K562 (cell line): ENCODE measurements around the gene TEAD3. TPM values are rescaled to one million over a fixed set of nuclear protein-coding genes. Genes with fewer than 3 reads are reported as not detected.

Experiments used
- ADNP ChIP-seq: fragments of 200-800 bp; sonication (Bioruptor generic); IDR thresholded peaks from 2 replicates; pipeline ENCODE4 v1.6.1; 2016; ENCODE audit warnings: missing genetic modification characterization, missing compliant biosample characterization
- ARID1B ChIP-seq: fragments of 450-650 bp; IDR thresholded peaks from 2 replicates; pipeline ENCODE4 v1.6.1; 2016; ENCODE audit warnings: antibody characterized with exemption, mild to moderate bottlenecking, inconsistent platforms
- ASH1L ChIP-seq: fragments of 450-650 bp; IDR thresholded peaks from 2 replicates; pipeline ENCODE4 v1.6.1; 2018; ENCODE audit warnings: borderline replicate concordance, mild to moderate bottlenecking, low read depth; ENCODE audit not compliant: partially characterized antibody
- KDM2B ChIP-seq: fragments of 250-450 bp; sonication (Bioruptor Pico); IDR thresholded peaks from 2 replicates; pipeline ENCODE4 v1.8.0; 2021; ENCODE audit warnings: mild to moderate bottlenecking, moderate library complexity
- KLF10 ChIP-seq: fragments of 250-450 bp; sonication (Bioruptor Pico); IDR thresholded peaks from 2 replicates; pipeline ENCODE4 v1.6.1; 2021; ENCODE audit warnings: matching md5 sums
- PRMT5 ChIP-seq: sonication (generic); formaldehyde crosslinking; IDR thresholded peaks from 2 replicates; pipeline ENCODE4 v1.5.0; 2020; ENCODE audit warnings: missing genetic modification reagents
- RFX5 ChIP-seq: IDR thresholded peaks from 2 replicates; pipeline ENCODE4 v1.6.1; 2011; ENCODE audit warnings: low read depth, mild to moderate bottlenecking, improper control_type of control experiment, low read length
- RUNX1 ChIP-seq: sonication (generic); IDR thresholded peaks from 2 replicates; pipeline ENCODE4 v1.6.1; 2016; ENCODE audit warnings: antibody characterized with exemption, low read depth
- SMAD1 ChIP-seq: fragments of 150-350 bp; IDR thresholded peaks from 2 replicates; pipeline ENCODE4 v1.6.1; 2014; ENCODE audit warnings: low read length, low read depth; ENCODE audit not compliant: partially characterized antibody
- ZBTB17 ChIP-seq: fragments of 450-650 bp; formaldehyde crosslinking; IDR thresholded peaks from 2 replicates; pipeline ENCODE4 v1.4.0; 2020; ENCODE audit warnings: mild to moderate bottlenecking
- ZC3H11A ChIP-seq: IDR thresholded peaks from 2 replicates; pipeline ENCODE4 v1.6.1; 2012; ENCODE audit warnings: low read depth, low read length, improper control_type of control experiment
- ZNF830 ChIP-seq: fragments of 250-450 bp; sonication (Bioruptor Pico); IDR thresholded peaks from 2 replicates; pipeline ENCODE4 v1.5.0; 2021; ENCODE audit warnings: mild to moderate bottlenecking
- polyA plus RNA-seq, 8 experiments: library from polyadenylated mRNA; depleted of rRNA in 4 of 8; stranded (reverse) in 5 of 8; unstranded in 3 of 8; fragments of >200 nt; fragmentation: Nextera tagmentation in 2 of 8; fragmentation: Illumina TruSeq in 1 of 8; extraction: Ambion mirVana in 2 of 8; extraction: Trizol in 1 of 8; gene quantifications; 2 replicates each; pipeline versions ENCODE4 v1.2.1 to v1.2.3, GENCODE V29; 2011 to 2014; ENCODE audit warnings: inconsistent platforms in 1 of 8, missing spikeins in 1 of 8
- total RNA-seq, 7 experiments: library from RNA; depleted of rRNA in 6 of 7; stranded (reverse); fragments of >200 nt in 6 of 7; fragmentation: Illumina TruSeq in 2 of 7; extraction: Trizol in 2 of 7; gene quantifications; 2 replicates each; pipeline versions ENCODE4 v1.2.1 to v1.2.3, GENCODE V29; 2011 to 2021; ENCODE audit warnings: low replicate concordance in 1 of 7
- TF ChIP-seq, protein P1 (sequence below): IDR thresholded peaks from 2 replicates; pipeline ENCODE4 v1.6.1; 2011; ENCODE audit warnings: borderline replicate concordance, low read depth, mild to moderate bottlenecking, moderate library complexity, low read length; ENCODE audit not compliant: insufficient read depth, poor library complexity, severe bottlenecking
- TF ChIP-seq, protein P2 (sequence below): sonication (generic); formaldehyde crosslinking; IDR thresholded peaks from 2 replicates; pipeline ENCODE4 v1.8.1; 2023; ENCODE audit warnings: mild to moderate bottlenecking, missing genetic modification reagents
- TF ChIP-seq, protein P3 (sequence below): IDR thresholded peaks from 2 replicates; pipeline ENCODE4 v1.6.1; 2016; ENCODE audit warnings: missing genetic modification characterization, missing compliant biosample characterization
- TF ChIP-seq, protein P4 (sequence below), 2 experiments: fragments of 450-650 bp in 1 of 2; sonication (generic) in 1 of 2; formaldehyde crosslinking; conservative IDR thresholded peaks; 2 replicates each; pipeline versions ENCODE4 v1.4.0 to v1.8.1; 2020 to 2022; ENCODE audit warnings: mild to moderate bottlenecking in 1 of 2, missing genetic modification reagents in 1 of 2
- TF ChIP-seq, protein P5 (sequence below): IDR thresholded peaks from 3 replicates; pipeline ENCODE4 v1.6.1; 2011; ENCODE audit warnings: borderline replicate concordance, mild to moderate bottlenecking, moderate library complexity; ENCODE audit not compliant: insufficient read length; ENCODE audit errors: extremely low read depth

TEAD3 gene
- total and polyA plus RNA-seq, 9 of the 15 experiments (the other 6 are each of a cell fraction or from before 2014, with no cell fraction given): 0.63 to 13.2 (median 3.3) TPM

DNA sequence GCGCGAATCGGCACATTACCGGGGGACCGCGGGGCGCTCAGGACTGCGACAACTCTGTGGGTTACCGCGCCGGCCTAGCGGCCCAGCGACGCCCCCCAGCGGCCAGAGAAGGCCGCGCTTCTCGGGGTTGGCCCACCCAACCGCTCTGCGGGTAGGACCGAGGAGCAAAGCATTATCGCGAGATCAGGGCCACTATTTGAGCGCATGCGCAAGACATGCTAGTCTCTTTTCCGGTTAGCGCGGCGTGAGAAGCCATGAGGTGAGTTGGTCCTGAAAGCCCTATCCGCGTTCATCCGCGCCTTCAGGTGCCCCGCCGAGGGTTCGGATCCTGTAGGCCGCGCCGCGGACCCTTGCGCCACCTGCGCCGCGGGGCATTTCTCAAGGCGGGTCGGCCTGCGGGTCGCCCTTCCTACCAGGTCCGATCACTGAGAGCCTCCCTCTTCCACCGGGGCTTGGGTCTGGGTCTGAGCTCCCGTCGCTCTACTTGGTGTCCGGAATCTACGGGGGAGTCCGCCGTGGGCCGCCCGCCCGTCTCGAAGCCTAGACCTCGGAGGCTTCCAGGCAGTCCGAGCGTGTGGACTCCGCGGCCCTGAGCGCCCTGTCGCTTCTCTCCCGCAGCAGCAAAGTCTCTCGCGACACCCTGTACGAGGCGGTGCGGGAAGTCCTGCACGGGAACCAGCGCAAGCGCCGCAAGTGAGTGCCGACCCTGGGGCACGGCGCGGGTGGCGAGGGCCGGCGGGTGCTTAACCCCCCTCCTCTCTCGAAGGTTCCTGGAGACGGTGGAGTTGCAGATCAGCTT, 28.5 kb downstream of the TEAD3 start, which contains the start of gene RPL10A (continued):
- TF ChIP-seq, protein P1, sequence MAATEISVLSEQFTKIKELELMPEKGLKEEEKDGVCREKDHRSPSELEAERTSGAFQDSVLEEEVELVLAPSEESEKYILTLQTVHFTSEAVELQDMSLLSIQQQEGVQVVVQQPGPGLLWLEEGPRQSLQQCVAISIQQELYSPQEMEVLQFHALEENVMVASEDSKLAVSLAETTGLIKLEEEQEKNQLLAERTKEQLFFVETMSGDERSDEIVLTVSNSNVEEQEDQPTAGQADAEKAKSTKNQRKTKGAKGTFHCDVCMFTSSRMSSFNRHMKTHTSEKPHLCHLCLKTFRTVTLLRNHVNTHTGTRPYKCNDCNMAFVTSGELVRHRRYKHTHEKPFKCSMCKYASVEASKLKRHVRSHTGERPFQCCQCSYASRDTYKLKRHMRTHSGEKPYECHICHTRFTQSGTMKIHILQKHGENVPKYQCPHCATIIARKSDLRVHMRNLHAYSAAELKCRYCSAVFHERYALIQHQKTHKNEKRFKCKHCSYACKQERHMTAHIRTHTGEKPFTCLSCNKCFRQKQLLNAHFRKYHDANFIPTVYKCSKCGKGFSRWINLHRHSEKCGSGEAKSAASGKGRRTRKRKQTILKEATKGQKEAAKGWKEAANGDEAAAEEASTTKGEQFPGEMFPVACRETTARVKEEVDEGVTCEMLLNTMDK: peak; percentile 91
- no peak for TF ChIP-seq ZC3H11A
- TF ChIP-seq, protein P2, sequence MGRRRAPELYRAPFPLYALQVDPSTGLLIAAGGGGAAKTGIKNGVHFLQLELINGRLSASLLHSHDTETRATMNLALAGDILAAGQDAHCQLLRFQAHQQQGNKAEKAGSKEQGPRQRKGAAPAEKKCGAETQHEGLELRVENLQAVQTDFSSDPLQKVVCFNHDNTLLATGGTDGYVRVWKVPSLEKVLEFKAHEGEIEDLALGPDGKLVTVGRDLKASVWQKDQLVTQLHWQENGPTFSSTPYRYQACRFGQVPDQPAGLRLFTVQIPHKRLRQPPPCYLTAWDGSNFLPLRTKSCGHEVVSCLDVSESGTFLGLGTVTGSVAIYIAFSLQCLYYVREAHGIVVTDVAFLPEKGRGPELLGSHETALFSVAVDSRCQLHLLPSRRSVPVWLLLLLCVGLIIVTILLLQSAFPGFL (CRISPR knock-in tag): no peak; the same call in 1 of the 2 replicates
- TF ChIP-seq KLF10: no peak
- peak; percentile 32; the same call in 1 of the 2 replicates for TF ChIP-seq KDM2B
- TF ChIP-seq, protein P3, sequence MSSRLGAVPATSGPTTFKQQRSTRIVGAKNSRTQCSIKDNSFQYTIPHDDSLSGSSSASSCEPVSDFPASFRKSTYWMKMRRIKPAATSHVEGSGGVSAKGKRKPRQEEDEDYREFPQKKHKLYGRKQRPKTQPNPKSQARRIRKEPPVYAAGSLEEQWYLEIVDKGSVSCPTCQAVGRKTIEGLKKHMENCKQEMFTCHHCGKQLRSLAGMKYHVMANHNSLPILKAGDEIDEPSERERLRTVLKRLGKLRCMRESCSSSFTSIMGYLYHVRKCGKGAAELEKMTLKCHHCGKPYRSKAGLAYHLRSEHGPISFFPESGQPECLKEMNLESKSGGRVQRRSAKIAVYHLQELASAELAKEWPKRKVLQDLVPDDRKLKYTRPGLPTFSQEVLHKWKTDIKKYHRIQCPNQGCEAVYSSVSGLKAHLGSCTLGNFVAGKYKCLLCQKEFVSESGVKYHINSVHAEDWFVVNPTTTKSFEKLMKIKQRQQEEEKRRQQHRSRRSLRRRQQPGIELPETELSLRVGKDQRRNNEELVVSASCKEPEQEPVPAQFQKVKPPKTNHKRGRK (tag): no peak
- no peak for TF ChIP-seq ARID1B
- no peak for TF ChIP-seq RFX5
- TF ChIP-seq, protein P4, sequence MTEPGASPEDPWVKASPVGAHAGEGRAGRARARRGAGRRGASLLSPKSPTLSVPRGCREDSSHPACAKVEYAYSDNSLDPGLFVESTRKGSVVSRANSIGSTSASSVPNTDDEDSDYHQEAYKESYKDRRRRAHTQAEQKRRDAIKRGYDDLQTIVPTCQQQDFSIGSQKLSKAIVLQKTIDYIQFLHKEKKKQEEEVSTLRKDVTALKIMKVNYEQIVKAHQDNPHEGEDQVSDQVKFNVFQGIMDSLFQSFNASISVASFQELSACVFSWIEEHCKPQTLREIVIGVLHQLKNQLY (CRISPR knock-in tag; conservative IDR thresholded peaks at IDR 0.05): no peak; a peak in 1 of 4 replicates
- TF ChIP-seq ZBTB17 (CRISPR knock-in tag): peak; percentile 82
- TF ChIP-seq, protein P5, sequence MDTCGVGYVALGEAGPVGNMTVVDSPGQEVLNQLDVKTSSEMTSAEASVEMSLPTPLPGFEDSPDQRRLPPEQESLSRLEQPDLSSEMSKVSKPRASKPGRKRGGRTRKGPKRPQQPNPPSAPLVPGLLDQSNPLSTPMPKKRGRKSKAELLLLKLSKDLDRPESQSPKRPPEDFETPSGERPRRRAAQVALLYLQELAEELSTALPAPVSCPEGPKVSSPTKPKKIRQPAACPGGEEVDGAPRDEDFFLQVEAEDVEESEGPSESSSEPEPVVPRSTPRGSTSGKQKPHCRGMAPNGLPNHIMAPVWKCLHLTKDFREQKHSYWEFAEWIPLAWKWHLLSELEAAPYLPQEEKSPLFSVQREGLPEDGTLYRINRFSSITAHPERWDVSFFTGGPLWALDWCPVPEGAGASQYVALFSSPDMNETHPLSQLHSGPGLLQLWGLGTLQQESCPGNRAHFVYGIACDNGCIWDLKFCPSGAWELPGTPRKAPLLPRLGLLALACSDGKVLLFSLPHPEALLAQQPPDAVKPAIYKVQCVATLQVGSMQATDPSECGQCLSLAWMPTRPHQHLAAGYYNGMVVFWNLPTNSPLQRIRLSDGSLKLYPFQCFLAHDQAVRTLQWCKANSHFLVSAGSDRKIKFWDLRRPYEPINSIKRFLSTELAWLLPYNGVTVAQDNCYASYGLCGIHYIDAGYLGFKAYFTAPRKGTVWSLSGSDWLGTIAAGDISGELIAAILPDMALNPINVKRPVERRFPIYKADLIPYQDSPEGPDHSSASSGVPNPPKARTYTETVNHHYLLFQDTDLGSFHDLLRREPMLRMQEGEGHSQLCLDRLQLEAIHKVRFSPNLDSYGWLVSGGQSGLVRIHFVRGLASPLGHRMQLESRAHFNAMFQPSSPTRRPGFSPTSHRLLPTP: no peak
- peak; percentile 97 for TF ChIP-seq SMAD1
- no peak for TF ChIP-seq PRMT5 (CRISPR knock-in tag)
- peak; percentile 94; the same call in 1 of the 2 replicates for TF ChIP-seq ZNF830
- no peak for TF ChIP-seq ASH1L
- TF ChIP-seq RUNX1: 0 out of 2 replicates have a peak, but pooled peaks have one; percentile 22
- no peak for TF ChIP-seq ADNP (tag)
